GM23338 (cell line): ENCODE results near the gene KSR2.

ENCODE experiments used
- EZH2 ChIP-seq: fragments of 200-600 bp; sonication (generic); IDR thresholded peaks from one replicate; pipeline ENCODE4 v1.8.0; 2017; ENCODE audit warnings: antibody characterized with exemption, mild to moderate bottlenecking, low read depth; ENCODE audit not compliant: unreplicated experiment
- EZH2phosphoT487 ChIP-seq: fragments of 200-600 bp; sonication (generic); IDR thresholded peaks from one replicate; pipeline ENCODE4 v1.8.1; 2018; ENCODE audit warnings: antibody characterized with exemption; ENCODE audit not compliant: unreplicated experiment
- JUNB ChIP-seq: IDR thresholded peaks from one replicate; pipeline ENCODE4 v1.6.1; 2016; ENCODE audit warnings: antibody characterized with exemption; ENCODE audit not compliant: unreplicated experiment
- POLR2AphosphoS5 ChIP-seq: IDR thresholded peaks from 2 replicates; pipeline ENCODE4 v1.6.1; 2016; ENCODE audit warnings: antibody characterized with exemption, low read depth
- REST ChIP-seq: IDR thresholded peaks from one replicate; pipeline ENCODE4 v1.6.1; 2018; ENCODE audit warnings: antibody characterized with exemption; ENCODE audit not compliant: unreplicated experiment
- ZNF462 ChIP-seq: fragments of 250-450 bp; sonication (Bioruptor Pico); IDR thresholded peaks from 2 replicates; pipeline ENCODE4 v1.5.0; 2020; ENCODE audit warnings: mild to moderate bottlenecking, moderate library complexity
- TF ChIP-seq, protein P1 (sequence below), 2 experiments: fragments of 200-600 bp in 1 of 2; sonication (generic) in 1 of 2; conservative IDR thresholded peaks; 2 replicates each; pipeline versions ENCODE4 v1.5.1 to v1.6.1; 2016 to 2017; ENCODE audit warnings: antibody characterized with exemption in 2 of 2, low read depth in 2 of 2, mild to moderate bottlenecking in 2 of 2, moderate library complexity in 1 of 2

DNA sequence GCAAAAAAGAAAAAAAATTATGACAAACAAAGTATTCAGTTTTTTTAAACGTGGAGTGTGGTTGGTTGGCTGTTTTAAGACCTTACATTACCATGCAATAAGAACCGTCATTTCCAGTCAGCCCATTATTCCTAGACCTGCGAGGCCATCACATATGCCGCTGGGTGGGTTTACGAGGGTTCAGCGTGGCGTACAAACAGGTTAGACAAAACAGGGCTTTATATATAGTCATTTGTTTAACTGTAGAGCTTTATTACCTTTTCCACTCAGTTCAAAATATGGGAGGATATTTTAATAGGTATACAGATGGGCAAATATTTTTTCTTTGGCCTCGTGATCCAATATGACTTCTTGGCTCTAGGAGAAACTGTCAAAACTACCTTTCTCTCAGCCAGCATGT is 67.2 kb downstream of the KSR2 start:
- TF ChIP-seq REST, result no peak
- TF ChIP-seq, protein P1, sequence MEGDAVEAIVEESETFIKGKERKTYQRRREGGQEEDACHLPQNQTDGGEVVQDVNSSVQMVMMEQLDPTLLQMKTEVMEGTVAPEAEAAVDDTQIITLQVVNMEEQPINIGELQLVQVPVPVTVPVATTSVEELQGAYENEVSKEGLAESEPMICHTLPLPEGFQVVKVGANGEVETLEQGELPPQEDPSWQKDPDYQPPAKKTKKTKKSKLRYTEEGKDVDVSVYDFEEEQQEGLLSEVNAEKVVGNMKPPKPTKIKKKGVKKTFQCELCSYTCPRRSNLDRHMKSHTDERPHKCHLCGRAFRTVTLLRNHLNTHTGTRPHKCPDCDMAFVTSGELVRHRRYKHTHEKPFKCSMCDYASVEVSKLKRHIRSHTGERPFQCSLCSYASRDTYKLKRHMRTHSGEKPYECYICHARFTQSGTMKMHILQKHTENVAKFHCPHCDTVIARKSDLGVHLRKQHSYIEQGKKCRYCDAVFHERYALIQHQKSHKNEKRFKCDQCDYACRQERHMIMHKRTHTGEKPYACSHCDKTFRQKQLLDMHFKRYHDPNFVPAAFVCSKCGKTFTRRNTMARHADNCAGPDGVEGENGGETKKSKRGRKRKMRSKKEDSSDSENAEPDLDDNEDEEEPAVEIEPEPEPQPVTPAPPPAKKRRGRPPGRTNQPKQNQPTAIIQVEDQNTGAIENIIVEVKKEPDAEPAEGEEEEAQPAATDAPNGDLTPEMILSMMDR (conservative IDR thresholded peaks at IDR 0.05; ENCODE audit: low read depth in 2 of 2), result no peak
- no peak for TF ChIP-seq POLR2AphosphoS5
- no peak for TF ChIP-seq JUNB
- no peak for TF ChIP-seq EZH2phosphoT487
- TF ChIP-seq EZH2, result no peak
- no peak for TF ChIP-seq ZNF462
